HepG2 (cell line): Measurements from ENCODE around the gene CIB1. TPM values are rescaled to one million over a fixed set of nuclear protein-coding genes. Genes with fewer than 3 reads are reported as not detected.

ENCODE experiments used
- BATF2 ChIP-seq: sonication (generic); formaldehyde crosslinking; IDR thresholded peaks from 2 replicates; pipeline ENCODE4 v1.8.0; 2022; ENCODE audit warnings: mild to moderate bottlenecking, missing genetic modification reagents, moderate library complexity
- BRF2 ChIP-seq: sonication (generic); formaldehyde crosslinking; IDR thresholded peaks from 2 replicates; pipeline ENCODE4 v1.8.1; 2022; ENCODE audit warnings: mild to moderate bottlenecking, missing genetic modification reagents
- CREB1 ChIP-seq, 2 experiments: fragments of 450-650 bp in 1 of 2; IDR thresholded peaks; 2 replicates each; pipeline ENCODE4 v1.6.1; 2016 to 2017; ENCODE audit warnings: control low read depth in 1 of 2, mild to moderate bottlenecking in 1 of 2, missing compliant biosample characterization in 1 of 2, missing genetic modification characterization in 1 of 2
- DPF2 ChIP-seq: sonication (generic); formaldehyde crosslinking; IDR thresholded peaks from 2 replicates; pipeline ENCODE4 v1.4.0; 2020; ENCODE audit warnings: mild to moderate bottlenecking, low read depth, missing genetic modification reagents, borderline replicate concordance
- ELF1 ChIP-seq: sonication (generic); formaldehyde crosslinking; IDR thresholded peaks from 2 replicates; pipeline ENCODE4 v1.4.0; 2020; ENCODE audit warnings: missing genetic modification reagents
- HBP1 ChIP-seq: IDR thresholded peaks from 2 replicates; pipeline ENCODE4 v1.6.1; 2016; ENCODE audit warnings: low read depth, control low read depth
- HDAC2 ChIP-seq: sonication (generic); formaldehyde crosslinking; IDR thresholded peaks from 2 replicates; pipeline ENCODE4 v1.4.0; 2020; ENCODE audit warnings: missing genetic modification reagents
- IKZF1 ChIP-seq: fragments of 450-650 bp; IDR thresholded peaks from 2 replicates; pipeline ENCODE4 v1.7.1; 2016
- KLF11 ChIP-seq: IDR thresholded peaks from 2 replicates; pipeline ENCODE4 v1.6.1; 2016; ENCODE audit warnings: missing compliant biosample characterization
- TMF1 ChIP-seq: sonication (generic); formaldehyde crosslinking; IDR thresholded peaks from 2 replicates; pipeline ENCODE4 v1.8.1; 2022; ENCODE audit warnings: low read depth, missing genetic modification reagents
- USF2 ChIP-seq, 2 experiments: sonication (generic) in 1 of 2; formaldehyde crosslinking in 1 of 2; IDR thresholded peaks; 2 replicates each; pipeline versions ENCODE4 v1.5.1 to v1.6.1; 2011 to 2020; ENCODE audit warnings: borderline replicate concordance in 1 of 2, low read depth in 1 of 2, low read length in 1 of 2, mild to moderate bottlenecking in 1 of 2, missing genetic modification reagents in 1 of 2, moderate library complexity in 1 of 2
- ZBTB49 ChIP-seq: sonication (generic); formaldehyde crosslinking; IDR thresholded peaks from 2 replicates; pipeline ENCODE4 v1.4.0; 2020; ENCODE audit warnings: missing genetic modification reagents, borderline replicate concordance
- ZNF383 ChIP-seq: sonication (generic); formaldehyde crosslinking; IDR thresholded peaks from 2 replicates; pipeline ENCODE4 v1.4.0; 2020; ENCODE audit warnings: missing genetic modification reagents, mild to moderate bottlenecking, borderline replicate concordance
- ZNF503 ChIP-seq: sonication (generic); formaldehyde crosslinking; IDR thresholded peaks from 2 replicates; pipeline ENCODE4 v1.4.0; 2020; ENCODE audit warnings: missing genetic modification reagents
- polyA plus RNA-seq, 8 experiments: library from polyadenylated mRNA; depleted of rRNA in 3 of 8; stranded (reverse) in 7 of 8; unstranded in 1 of 8; fragments of >200 nt; fragmentation: Illumina TruSeq in 4 of 8; extraction: Trizol in 4 of 8; gene quantifications; 2 replicates each; pipeline versions ENCODE4 v1.2.1 to v1.2.3, GENCODE V29; 2011 to 2016; ENCODE audit warnings: low read depth in 4 of 8, missing spikeins in 1 of 8, mixed read lengths in 1 of 8; ENCODE audit not compliant: insufficient read depth in 1 of 8
- total RNA-seq, 5 experiments: library from RNA; depleted of rRNA; stranded (reverse); fragments of >200 nt; fragmentation: Illumina TruSeq; extraction: Trizol; gene quantifications; 2 replicates each; pipeline ENCODE4 v1.2.3, GENCODE V29; 2016; ENCODE audit warnings: low read depth in 1 of 5

The CIB1 gene
- total and polyA plus RNA-seq, 2 of the 13 experiments (the other 11 are each of a cell fraction or from before 2014, with no cell fraction given), result 38.7 to 72.7 TPM

GRCh38 chr15:90184119-90184785, 49.5 kb downstream of the CIB1 start (continued):
- TF ChIP-seq ZBTB49 (CRISPR knock-in tag), result no peak
- no peak for TF ChIP-seq ZNF503
- TF ChIP-seq BATF2 (CRISPR knock-in tag), result no peak
- no peak for TF ChIP-seq ELF1 (CRISPR knock-in tag)
- TF ChIP-seq KLF11 (CRISPR knock-in tag), result no peak
- no peak for TF ChIP-seq IKZF1
- TF ChIP-seq DPF2 (CRISPR knock-in tag), result peak; percentile 52; the same call in 1 of the 2 replicates
- no peak for TF ChIP-seq TMF1
- peak; percentile 19; the same call in 1 of the 2 replicates for TF ChIP-seq CREB1 (IDR thresholded peaks at IDR 0.05)
- TF ChIP-seq CREB1 (CRISPR knock-in tag; IDR thresholded peaks at IDR 0.05), result no peak
- TF ChIP-seq BRF2 (CRISPR knock-in tag), result no peak
- peak; percentile 91; the same call in 1 of the 2 replicates for TF ChIP-seq ZNF383
- peak; percentile 64; the same call in 1 of the 2 replicates for TF ChIP-seq HDAC2 (CRISPR knock-in tag)
- no peak for TF ChIP-seq HBP1 (CRISPR knock-in tag)
- TF ChIP-seq USF2 (IDR thresholded peaks at IDR 0.05; ENCODE audit: low read depth, low read length), result no peak
- TF ChIP-seq USF2 (CRISPR knock-in tag; IDR thresholded peaks at IDR 0.05; ENCODE audit: borderline replicate concordance), result no peak
